GM12878 (cell line): ENCODE data around the gene NME7. TPM values are rescaled to one million over a fixed set of nuclear protein-coding genes. Genes with fewer than 3 reads are reported as not detected.

Experiments
- ATAC-seq: fragments of 200-7000 bp; cut with Tn5 transposase; 3 replicates; pipeline ENCODE4 v1.9.1; 2020; ENCODE audit warnings: mild to moderate bottlenecking, moderate library complexity
- BruUV-seq: library from RNA; stranded (reverse); fragments of 400-500 nt; replicated peaks from 2 replicates; lab custom pipeline; 2021; lab: Mats Ljungman, UMichigan
- CTCF ChIA-PET: fragments of 300-600 bp; sonication (Branson Sonifier 250); formaldehyde crosslinking; extraction: SDS; loops from one replicate; lab custom pipeline; 2021; ENCODE audit warnings: inconsistent platforms; lab: Yijun Ruan, JAX
- POLR2A ChIA-PET: fragments of 350-600 bp; formaldehyde crosslinking; extraction: SDS; loops from one replicate; lab custom pipeline; 2021; ENCODE audit warnings: inconsistent platforms; lab: Charles Lee
- RAD21 ChIA-PET: fragments of 300-600 bp; sonication (Branson Sonifier 250); formaldehyde crosslinking; loops from one replicate; lab custom pipeline; 2023; ENCODE audit warnings: antibody characterized with exemption; ENCODE audit not compliant: unreplicated experiment; lab: Charles Lee
- SMC1A ChIA-PET: fragments of 300-600 bp; sonication (Branson Sonifier 250); formaldehyde crosslinking; loops from one replicate; lab custom pipeline; 2023; ENCODE audit not compliant: unreplicated experiment, uncharacterized antibody; lab: Charles Lee
- DNase-seq: peaks from one replicate; pipeline ENCODE4 v3.0.0-alpha.2; 2011; ENCODE audit warnings: low read depth, low spot score
- FAIRE-seq: peaks from 3 replicates; lab custom pipeline; 2011; peaks lifted over from hg19 to GRCh38; lab: Jason Lieb, UNC
- H2AFZ ChIP-seq: 2 replicates; pipeline ENCODE4 v1.6.0; 2011; ENCODE audit warnings: low read depth, low read length, control low read depth; ENCODE audit not compliant: control insufficient read depth
- H3K27ac ChIP-seq: 2 replicates; pipeline ENCODE4 v1.5.1; 2011; ENCODE audit warnings: control low read depth; ENCODE audit not compliant: control insufficient read depth, insufficient read depth
- H3K27me3 ChIP-seq, 2 experiments: replicated peaks in 1 of 2; 2 replicates each; pipeline versions ENCODE4 v1.6.0 to v1.6.1; 2011; ENCODE audit warnings: low read length in 1 of 2; ENCODE audit not compliant: control insufficient read depth in 2 of 2, insufficient read depth in 2 of 2
- H3K36me3 ChIP-seq, 2 experiments: 2 replicates each; pipeline ENCODE4 v1.5.1; 2011; ENCODE audit warnings: low read length in 1 of 2; ENCODE audit not compliant: control insufficient read depth in 2 of 2, insufficient read depth in 2 of 2
- H3K4me1 ChIP-seq: 2 replicates; pipeline ENCODE4 v1.6.1; 2011; ENCODE audit warnings: mild to moderate bottlenecking, low read length, moderate library complexity, mixed read lengths; ENCODE audit not compliant: control insufficient read depth, insufficient read depth
- H3K4me2 ChIP-seq: 2 replicates; pipeline ENCODE4 v1.6.0; 2011; ENCODE audit warnings: control low read depth; ENCODE audit not compliant: control insufficient read depth, insufficient read depth
- H3K4me3 ChIP-seq: fragments of 200-600 bp; sonication (generic); 2 replicates; pipeline ENCODE4 v1.5.1; 2016
- H3K79me2 ChIP-seq: 2 replicates; pipeline ENCODE4 v1.6.0; 2011; ENCODE audit warnings: low read length; ENCODE audit not compliant: control insufficient read depth, insufficient read depth
- H3K9ac ChIP-seq: 2 replicates; pipeline ENCODE4 v1.8.0; 2011; ENCODE audit warnings: low read length, control low read depth, mixed read lengths; ENCODE audit not compliant: control insufficient read depth, insufficient read depth
- H3K9me3 ChIP-seq: replicated peaks from 3 replicates; pipeline ENCODE4 v1.5.1; 2011; ENCODE audit warnings: mild to moderate bottlenecking, low read length; ENCODE audit not compliant: control insufficient read depth, insufficient read depth
- H4K20me1 ChIP-seq: 2 replicates; pipeline ENCODE4 v1.6.0; 2011; ENCODE audit not compliant: control insufficient read depth, insufficient read depth
- CHD2 ChIP-seq: IDR thresholded peaks from 2 replicates; pipeline ENCODE4 v1.6.1; 2011; ENCODE audit warnings: low read depth, low read length, improper control_type of control experiment, borderline replicate concordance
- E4F1 ChIP-seq: fragments of 450-650 bp; IDR thresholded peaks from 2 replicates; pipeline ENCODE4 v1.6.1; 2018; ENCODE audit warnings: borderline replicate concordance, mild to moderate bottlenecking; ENCODE audit not compliant: partially characterized antibody
- FOXM1 ChIP-seq: IDR thresholded peaks from 2 replicates; pipeline ENCODE4 v1.6.1; 2012; ENCODE audit warnings: low read depth, mild to moderate bottlenecking, inconsistent platforms, low read length, moderate library complexity
- GABPA ChIP-seq: IDR thresholded peaks from 2 replicates; pipeline ENCODE4 v1.6.1; 2014; ENCODE audit warnings: antibody characterized with exemption, low read depth, mild to moderate bottlenecking, inconsistent platforms
- HCFC1 ChIP-seq: fragments of 150-350 bp; IDR thresholded peaks from 2 replicates; pipeline ENCODE4 v1.6.1; 2014; ENCODE audit warnings: low read length
- MXI1 ChIP-seq: fragments of 150-350 bp; IDR thresholded peaks from 2 replicates; pipeline ENCODE4 v1.6.1; 2011; ENCODE audit warnings: low read depth, mild to moderate bottlenecking, inconsistent platforms, low read length, improper control_type of control experiment
- MYB ChIP-seq: fragments of 150-350 bp; IDR thresholded peaks from 2 replicates; pipeline ENCODE4 v1.6.1; 2014; ENCODE audit warnings: mild to moderate bottlenecking, low read depth, low read length, borderline replicate concordance
- RAD21 ChIP-seq: IDR thresholded peaks from 2 replicates; pipeline ENCODE4 v1.6.1; 2011; ENCODE audit warnings: mild to moderate bottlenecking, low read depth, low read length, moderate library complexity; ENCODE audit not compliant: insufficient read depth
- RBBP5 ChIP-seq: fragments of 200-600 bp; sonication (generic); conservative IDR thresholded peaks from 2 replicates; pipeline ENCODE4 v1.6.1; 2016
- RELA ChIP-seq: fragments of 450-650 bp; IDR thresholded peaks from 2 replicates; pipeline ENCODE4 v1.8.0; 2014; ENCODE audit warnings: borderline replicate concordance; ENCODE audit not compliant: partially characterized antibody
- SMAD5 ChIP-seq: IDR thresholded peaks from 2 replicates; pipeline ENCODE4 v1.6.1; 2016; ENCODE audit warnings: antibody characterized with exemption, low read depth
- SREBF2 ChIP-seq: IDR thresholded peaks from 2 replicates; pipeline ENCODE4 v1.6.1; 2012; ENCODE audit warnings: mild to moderate bottlenecking, low read length
- USF1 ChIP-seq: IDR thresholded peaks from 2 replicates; pipeline ENCODE4 v1.6.1; 2011; ENCODE audit warnings: borderline replicate concordance, low read depth, mild to moderate bottlenecking, moderate library complexity, mixed read lengths, low read length; ENCODE audit not compliant: insufficient read depth; ENCODE audit errors: extremely low read length
- YY1 ChIP-seq: IDR thresholded peaks from 2 replicates; pipeline ENCODE4 v1.6.1; 2011; ENCODE audit warnings: low read depth, mild to moderate bottlenecking, low read length
- WGBS: methylation state at CpG from one replicate; pipeline ENCODE4 v1.1.6; 2016; ENCODE audit warnings: low lambda C conversion rate; ENCODE audit not compliant: insufficient replicate concordance, insufficient coverage; ENCODE audit errors: missing lambda C conversion rate; 5-methylcytosine and 5-hydroxymethylcytosine counted together
- in situ Hi-C: fragments of 300-500 bp; cut with MboI; formaldehyde crosslinking; loops from 9 replicates; pipeline ENCODE4 v1.14.3; 2018; ENCODE audit warnings: mixed read lengths
- intact Hi-C: fragments of 100-400 bp; cut with micrococcal nuclease; formaldehyde crosslinking; loops from one replicate; pipeline ENCODE4 v1.14.2; 2022; ENCODE audit not compliant: unreplicated experiment
- polyA plus RNA-seq, 11 experiments: library from polyadenylated mRNA; depleted of rRNA in 4 of 11; unstranded in 6 of 11; stranded (reverse) in 5 of 11; fragments of >200 nt; fragmentation: Nextera tagmentation in 4 of 11; fragmentation: Illumina TruSeq in 1 of 11; extraction: Ambion mirVana in 4 of 11; extraction: Trizol in 1 of 11; gene quantifications; 1 replicate in 1 of 11; 2 replicates in 10 of 11; pipeline versions ENCODE4 v1.2.1 to v1.2.3, GENCODE V29; 2011 to 2016; ENCODE audit warnings: inconsistent platforms in 2 of 11, missing spikeins in 2 of 11, low read depth in 1 of 11
- total RNA-seq, 4 experiments: library from RNA; depleted of rRNA in 3 of 4; stranded (reverse); fragments of >200 nt in 3 of 4; fragmentation: Illumina TruSeq in 1 of 4; extraction: Trizol in 1 of 4; gene quantifications; 2 replicates each; pipeline versions ENCODE4 v1.2.1 to v1.2.3, GENCODE V29; 2013 to 2021
- TF ChIP-seq, protein P1 (sequence below): fragments of 450-650 bp; formaldehyde crosslinking; IDR thresholded peaks from 2 replicates; pipeline ENCODE4 v1.5.0; 2022; ENCODE audit warnings: mild to moderate bottlenecking, missing genetic modification characterization

The NME7 gene
- total and polyA plus RNA-seq, 10 of the 15 experiments (the other 5 are each of a cell fraction or from before 2014, with no cell fraction given) = 1.5 to 15.6 (median 7.2) TPM

DNA sequence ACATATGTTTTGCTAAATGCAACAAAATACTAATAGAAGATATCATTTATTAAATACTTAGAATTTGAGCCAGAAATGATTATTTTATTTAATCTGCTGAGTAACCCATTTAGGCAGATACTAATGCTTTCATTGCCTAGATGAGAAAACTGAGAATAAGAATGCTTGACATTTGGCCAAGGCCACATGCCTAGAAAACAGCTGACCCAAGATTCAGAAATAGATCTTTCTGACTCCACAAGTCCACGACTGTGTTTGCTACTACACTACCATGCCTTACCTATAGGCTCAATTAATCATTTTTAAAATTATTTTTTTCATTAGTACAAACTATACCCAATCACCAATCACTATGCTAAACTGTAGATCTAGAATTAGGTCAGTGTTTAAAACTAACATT is 131.5 kb downstream of the NME7 start (continued):
- TF ChIP-seq E4F1 (no peak), SMAD5 (no peak)

GRCh38 chr1:169235568-169235967 is 132.0 kb downstream of the NME7 start:
- no peak overlapping the region for H3K27ac ChIP-seq
- ChIA-PET POLR2A (no interaction called here), RAD21 (no interaction called here), SMC1A (interaction anchor here (0.7 to 1.5 kb wide), 2 partner anchors 8 to 632 kb away, joined by 3 read pairs; no protein-coding TSS in a partner anchor), CTCF (no interaction called here)
- H3K4me2 ChIP-seq = no peak overlapping the region
- DNase-seq = no peak
- H4K20me1 ChIP-seq = no peaks in the 10 kb centered on the region
- no peak overlapping the region for H2AFZ ChIP-seq
- H3K27me3 ChIP-seq = no peaks in the 10 kb centered on the region
- no peaks in the 10 kb centered on the region for H3K36me3 ChIP-seq
- intact Hi-C loops = no loop called here
- no peaks in the 10 kb centered on the region for H3K4me1 ChIP-seq
- H3K9ac ChIP-seq = no peak overlapping the region
- no TSS peak for BruUV-seq
- no peaks in the 10 kb centered on the region for H3K79me2 ChIP-seq
- no peak for TF ChIP-seq MXI1
- TF ChIP-seq FOXM1 = no peak
- no peak for TF ChIP-seq RELA
- TF ChIP-seq, protein P1, sequence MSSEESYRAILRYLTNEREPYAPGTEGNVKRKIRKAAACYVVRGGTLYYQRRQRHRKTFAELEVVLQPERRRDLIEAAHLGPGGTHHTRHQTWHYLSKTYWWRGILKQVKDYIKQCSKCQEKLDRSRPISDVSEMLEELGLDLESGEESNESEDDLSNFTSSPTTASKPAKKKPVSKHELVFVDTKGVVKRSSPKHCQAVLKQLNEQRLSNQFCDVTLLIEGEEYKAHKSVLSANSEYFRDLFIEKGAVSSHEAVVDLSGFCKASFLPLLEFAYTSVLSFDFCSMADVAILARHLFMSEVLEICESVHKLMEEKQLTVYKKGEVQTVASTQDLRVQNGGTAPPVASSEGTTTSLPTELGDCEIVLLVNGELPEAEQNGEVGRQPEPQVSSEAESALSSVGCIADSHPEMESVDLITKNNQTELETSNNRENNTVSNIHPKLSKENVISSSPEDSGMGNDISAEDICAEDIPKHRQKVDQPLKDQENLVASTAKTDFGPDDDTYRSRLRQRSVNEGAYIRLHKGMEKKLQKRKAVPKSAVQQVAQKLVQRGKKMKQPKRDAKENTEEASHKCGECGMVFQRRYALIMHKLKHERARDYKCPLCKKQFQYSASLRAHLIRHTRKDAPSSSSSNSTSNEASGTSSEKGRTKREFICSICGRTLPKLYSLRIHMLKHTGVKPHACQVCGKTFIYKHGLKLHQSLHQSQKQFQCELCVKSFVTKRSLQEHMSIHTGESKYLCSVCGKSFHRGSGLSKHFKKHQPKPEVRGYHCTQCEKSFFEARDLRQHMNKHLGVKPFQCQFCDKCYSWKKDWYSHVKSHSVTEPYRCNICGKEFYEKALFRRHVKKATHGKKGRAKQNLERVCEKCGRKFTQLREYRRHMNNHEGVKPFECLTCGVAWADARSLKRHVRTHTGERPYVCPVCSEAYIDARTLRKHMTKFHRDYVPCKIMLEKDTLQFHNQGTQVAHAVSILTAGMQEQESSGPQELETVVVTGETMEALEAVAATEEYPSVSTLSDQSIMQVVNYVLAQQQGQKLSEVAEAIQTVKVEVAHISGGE (CRISPR knock-in tag) = no peak
- no peak for TF ChIP-seq HCFC1
- no peak for TF ChIP-seq CHD2
- TF ChIP-seq YY1 = no peak
- no peak for TF ChIP-seq GABPA
- TF ChIP-seq USF1 = no peak
- TF ChIP-seq SREBF2 = no peak
- TF ChIP-seq RBBP5 = no peak
- no peak for TF ChIP-seq MYB
- TF ChIP-seq RAD21 = no peak
- no peak for FAIRE-seq
- in situ Hi-C loops = no loop called here
- ATAC-seq = no peak
- WGBS = 64% methylated on average over 2 of the region's 2 CpGs
- no peak overlapping the region for H3K4me3 ChIP-seq
- no peaks in the 10 kb centered on the region for H3K9me3 ChIP-seq
